ENCODE data around the gene PSD2.

Gene PSD2

GRCh38 chr5:139862313-139862712, 66.7 kb downstream of the PSD2 start:
- DNase-seq: no peak

GRCh38 chr5:139862803-139863202, 67.2 kb downstream of the PSD2 start:
- DNase-seq: no peak

GRCh38 chr5:139863361-139863760, 67.8 kb downstream of the PSD2 start:
- no peak for DNase-seq

GRCh38 chr5:139863855-139864558, 68.4 kb downstream of the PSD2 start:
- peak; percentile 24 for DNase-seq

GRCh38 chr5:139864716-139865483, 69.3 kb downstream of the PSD2 start:
- DNase-seq: no peak

- no peak for DNase-seq
Observed at GRCh38 chr5:139867109-139867508, 71.5 kb downstream of the PSD2 start.

GRCh38 chr5:139867581-139867980, 72.0 kb downstream of the PSD2 start:
- DNase-seq: no peak

GRCh38 chr5:139869042-139869790, 73.6 kb downstream of the PSD2 start:
- no peak for DNase-seq

- DNase-seq: no peak
Observed at GRCh38 chr5:139870677-139871076, 75.1 kb downstream of the PSD2 start.

- DNase-seq: no peak
Observed at GRCh38 chr5:139871614-139872013, 76.0 kb downstream of the PSD2 start.

GRCh38 chr5:139872052-139872766, 76.6 kb downstream of the PSD2 start:
- no peak for DNase-seq

- no peak for DNase-seq
Observed at GRCh38 chr5:139872851-139873794, 77.5 kb downstream of the PSD2 start.

GRCh38 chr5:139875957-139876356, 80.3 kb downstream of the PSD2 start:
- DNase-seq: no peak

GRCh38 chr5:139877129-139877597, 81.6 kb downstream of the PSD2 start:
- DNase-seq: no peak

GRCh38 chr5:139878093-139878492, 82.5 kb downstream of the PSD2 start:
- no peak for DNase-seq

GRCh38 chr5:139880416-139881142, 85.0 kb downstream of the PSD2 start:
- no peak for DNase-seq

GRCh38 chr5:139881143-139881733, 85.6 kb downstream of the PSD2 start:
- DNase-seq: no peak

GRCh38 chr5:139882316-139882715, 86.7 kb downstream of the PSD2 start:
- no peak for DNase-seq

- no peak for DNase-seq
Observed at GRCh38 chr5:139882961-139883539, 87.4 kb downstream of the PSD2 start.

GRCh38 chr5:139884144-139884543, 88.5 kb downstream of the PSD2 start:
- no peak for DNase-seq
